Activated CD8-positive, alpha-beta T cell treated with anti-CD3 and anti-CD28 coated beads for 36 hours (primary cell): ENCODE measurements around the gene AK8. TPM values are rescaled to one million over a fixed set of nuclear protein-coding genes. Genes with fewer than 3 reads are reported as not detected.

ENCODE experiments used
- ATAC-seq: fragments of 200-7000 bp; cut with Tn5 transposase; one replicate; pipeline ENCODE4 v1.10.0; 2021; ENCODE audit warnings: mild to moderate bottlenecking, moderate library complexity
- CTCF ChIA-PET: fragments of 350-600 bp; sonication (Branson Sonifier 250); formaldehyde crosslinking; loops from one replicate; lab custom pipeline; 2021; ENCODE audit warnings: antibody characterized with exemption; lab: Charles Lee
- POLR2A ChIA-PET: fragments of 350-600 bp; sonication (Branson Sonifier 250); formaldehyde crosslinking; loops from one replicate; lab custom pipeline; 2021; ENCODE audit warnings: antibody characterized with exemption; lab: Charles Lee
- DNase-seq: peaks from one replicate; pipeline ENCODE4 v3.0.0-alpha.2; 2020
- H3K27ac Mint-ChIP-seq: one replicate; pipeline ENCODE4 v1.8.0; 2021; ENCODE audit warnings: mild to moderate bottlenecking, mixed read lengths
- H3K27me3 Mint-ChIP-seq: one replicate; pipeline ENCODE4 v1.8.0; 2021; ENCODE audit warnings: mixed read lengths
- H3K36me3 Mint-ChIP-seq: one replicate; pipeline ENCODE4 v1.8.0; 2021; ENCODE audit warnings: low read depth, mixed read lengths
- H3K4me1 Mint-ChIP-seq: one replicate; pipeline ENCODE4 v1.8.0; 2021; ENCODE audit warnings: low read depth, mixed read lengths
- H3K4me3 Mint-ChIP-seq: one replicate; pipeline ENCODE4 v1.8.0; 2021; ENCODE audit warnings: mild to moderate bottlenecking, moderate library complexity, mixed read lengths
- H3K9me3 Mint-ChIP-seq: one replicate; pipeline ENCODE4 v1.8.0; 2021; ENCODE audit warnings: mixed read lengths
- intact Hi-C: fragments of 100-400 bp; cut with micrococcal nuclease; formaldehyde crosslinking; loops from one replicate; pipeline ENCODE4 v1.10.0; 2022
- total RNA-seq, 2 experiments: library from RNA; stranded (reverse); gene quantifications; one replicate each; pipeline ENCODE4 v1.2.3, GENCODE V29; 2021
- TF ChIP-seq, protein P1 (sequence below): fragments of 200-600 bp; IDR thresholded peaks from one replicate; pipeline ENCODE4 v1.8.0; 2022; ENCODE audit warnings: antibody characterized with exemption, mild to moderate bottlenecking

AK8 gene
- total RNA-seq, 2 experiments from 2014 or later, result not detected

DNA sequence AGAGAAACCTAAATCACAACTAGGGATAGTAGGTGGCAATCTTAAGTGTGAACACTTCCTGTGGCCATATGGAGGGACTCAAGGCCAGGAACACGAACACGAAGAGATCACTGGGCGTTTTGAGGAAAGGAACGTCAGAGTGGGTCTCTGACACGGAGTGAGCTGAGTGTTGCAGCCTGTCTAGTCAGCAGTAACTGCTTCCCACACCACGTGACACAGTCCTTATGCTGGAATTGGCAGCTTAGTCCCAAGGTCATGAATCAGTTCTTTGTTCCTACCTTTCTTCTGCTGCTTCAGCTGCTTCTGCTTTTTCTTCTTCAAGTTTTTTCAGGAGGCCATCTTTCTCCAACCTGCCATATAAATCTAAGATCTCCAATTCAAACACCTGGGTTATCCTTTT lies 18.8 kb upstream of the AK8 start:
- POLR2A ChIA-PET, result no interaction called here
- H3K9me3 Mint-ChIP-seq, result no peaks in the 10 kb centered on the region
- no peak overlapping the region for H3K4me3 Mint-ChIP-seq
- H3K36me3 Mint-ChIP-seq, result peaks cover 12% of the 10 kb centered on the region
- H3K27ac Mint-ChIP-seq, result no peak overlapping the region
- peaks cover 9% of the 10 kb centered on the region for H3K4me1 Mint-ChIP-seq
- DNase-seq, result no peak
- TF ChIP-seq, protein P1, sequence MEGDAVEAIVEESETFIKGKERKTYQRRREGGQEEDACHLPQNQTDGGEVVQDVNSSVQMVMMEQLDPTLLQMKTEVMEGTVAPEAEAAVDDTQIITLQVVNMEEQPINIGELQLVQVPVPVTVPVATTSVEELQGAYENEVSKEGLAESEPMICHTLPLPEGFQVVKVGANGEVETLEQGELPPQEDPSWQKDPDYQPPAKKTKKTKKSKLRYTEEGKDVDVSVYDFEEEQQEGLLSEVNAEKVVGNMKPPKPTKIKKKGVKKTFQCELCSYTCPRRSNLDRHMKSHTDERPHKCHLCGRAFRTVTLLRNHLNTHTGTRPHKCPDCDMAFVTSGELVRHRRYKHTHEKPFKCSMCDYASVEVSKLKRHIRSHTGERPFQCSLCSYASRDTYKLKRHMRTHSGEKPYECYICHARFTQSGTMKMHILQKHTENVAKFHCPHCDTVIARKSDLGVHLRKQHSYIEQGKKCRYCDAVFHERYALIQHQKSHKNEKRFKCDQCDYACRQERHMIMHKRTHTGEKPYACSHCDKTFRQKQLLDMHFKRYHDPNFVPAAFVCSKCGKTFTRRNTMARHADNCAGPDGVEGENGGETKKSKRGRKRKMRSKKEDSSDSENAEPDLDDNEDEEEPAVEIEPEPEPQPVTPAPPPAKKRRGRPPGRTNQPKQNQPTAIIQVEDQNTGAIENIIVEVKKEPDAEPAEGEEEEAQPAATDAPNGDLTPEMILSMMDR, result no peak
- CTCF ChIA-PET, result interaction anchor here (1.4 kb wide), 2 partner anchors 48 to 125 kb away, joined by 3 to 4 read pairs; no protein-coding TSS in a partner anchor
- H3K27me3 Mint-ChIP-seq, result no peaks in the 10 kb centered on the region
- intact Hi-C loops, result no loop called here
- no peak for ATAC-seq

DNA sequence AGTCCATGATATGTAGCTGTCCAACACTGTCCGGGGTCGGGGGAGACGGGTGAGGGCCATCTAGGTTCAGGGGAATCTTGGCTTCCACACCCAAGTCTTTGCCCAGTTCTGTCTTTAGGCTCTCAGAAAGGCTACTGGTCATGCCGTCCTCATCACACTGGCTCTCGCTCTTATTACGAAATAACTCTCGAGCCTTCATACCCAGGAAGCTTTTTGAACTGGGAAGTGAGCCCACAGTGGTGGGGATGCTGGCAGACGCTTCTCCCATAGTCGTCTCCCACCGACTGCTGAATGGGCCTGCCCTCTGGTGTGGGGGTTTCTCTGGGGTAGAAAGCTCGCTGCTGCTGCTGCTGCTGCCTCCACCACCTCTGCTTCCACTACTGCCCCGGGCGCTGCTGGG lies 18.2 kb upstream of the AK8 start:
- Mint-ChIP-seq H3K27me3 (no peaks in the 10 kb centered on the region), H3K9me3 (no peaks in the 10 kb centered on the region), H3K4me3 (no peak overlapping the region), H3K27ac (no peak overlapping the region), H3K4me1 (peaks cover 3% of the 10 kb centered on the region), H3K36me3 (peaks cover 12% of the 10 kb centered on the region)
- ChIA-PET POLR2A (no interaction called here), CTCF (interaction anchor here (1.4 kb wide), 2 partner anchors 47 to 125 kb away, joined by 3 to 4 read pairs; no protein-coding TSS in a partner anchor)
- no peak for ATAC-seq
- no peak for DNase-seq
- TF ChIP-seq, protein P1, result no peak
- intact Hi-C loops, result no loop called here

DNA sequence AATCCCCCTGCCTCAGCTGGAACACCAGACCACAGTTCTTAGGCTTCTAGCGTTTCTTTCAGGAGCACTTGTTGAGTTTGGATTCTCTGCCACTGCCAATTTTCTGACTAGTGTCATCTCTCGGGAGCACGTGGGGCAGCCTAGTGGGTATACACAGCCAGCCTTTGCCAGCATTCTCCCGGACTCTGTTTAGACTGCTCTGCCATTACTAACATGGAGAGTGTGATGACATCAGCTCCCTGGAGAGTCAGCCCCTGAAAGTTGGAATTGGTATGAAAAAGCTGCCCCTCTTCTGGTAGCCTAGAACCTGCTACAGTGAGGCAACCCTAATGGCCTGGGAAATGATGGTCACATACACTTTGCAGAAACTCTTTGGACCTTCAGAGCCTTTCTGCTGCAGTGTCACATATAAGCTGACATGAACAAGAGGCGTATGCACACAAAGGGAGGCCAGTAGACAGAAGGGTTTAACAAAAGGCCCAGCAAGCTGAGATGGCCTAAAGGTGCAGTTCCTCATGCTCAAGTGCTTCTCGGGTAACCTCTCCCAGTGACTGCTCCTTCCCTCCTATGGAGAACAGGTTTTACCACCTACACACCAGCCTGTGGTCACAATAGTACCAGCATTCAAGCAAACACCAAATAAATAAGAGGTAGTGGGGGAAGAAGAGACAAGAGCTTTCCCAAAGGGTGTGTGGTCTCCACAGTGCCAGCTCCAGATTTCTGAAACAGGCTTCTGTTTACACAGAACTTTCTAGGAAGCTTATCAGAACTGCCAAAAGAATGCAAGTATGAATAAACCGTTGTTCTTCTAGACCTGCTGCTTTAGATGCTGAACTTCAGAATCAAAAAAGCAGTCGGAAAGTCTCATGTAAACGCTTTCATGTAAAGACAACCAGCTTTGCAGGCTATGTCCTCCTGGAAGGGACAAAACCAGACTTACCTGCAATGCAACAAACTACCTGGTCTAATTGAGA lies 17.1 kb upstream of the AK8 start:
- ChIA-PET POLR2A (interaction anchor here (1.4 kb wide), 1 partner anchor 15 kb away, joined by 3 read pairs; no protein-coding TSS in a partner anchor), CTCF (interaction anchor here (1.4 kb wide), 1 partner anchor 127 kb away, joined by 4 read pairs; no protein-coding TSS in a partner anchor)
- H3K4me3 Mint-ChIP-seq, result no peak overlapping the region
- H3K36me3 Mint-ChIP-seq, result peaks cover 7% of the 10 kb centered on the region
- H3K4me1 Mint-ChIP-seq, result no peaks in the 10 kb centered on the region
- no peaks in the 10 kb centered on the region for H3K27me3 Mint-ChIP-seq
- no peaks in the 10 kb centered on the region for H3K9me3 Mint-ChIP-seq
- ATAC-seq (no peak), DNase-seq (no peak)
- no peak overlapping the region for H3K27ac Mint-ChIP-seq
- TF ChIP-seq, protein P1, result no peak
- intact Hi-C loops, result no loop called here

DNA sequence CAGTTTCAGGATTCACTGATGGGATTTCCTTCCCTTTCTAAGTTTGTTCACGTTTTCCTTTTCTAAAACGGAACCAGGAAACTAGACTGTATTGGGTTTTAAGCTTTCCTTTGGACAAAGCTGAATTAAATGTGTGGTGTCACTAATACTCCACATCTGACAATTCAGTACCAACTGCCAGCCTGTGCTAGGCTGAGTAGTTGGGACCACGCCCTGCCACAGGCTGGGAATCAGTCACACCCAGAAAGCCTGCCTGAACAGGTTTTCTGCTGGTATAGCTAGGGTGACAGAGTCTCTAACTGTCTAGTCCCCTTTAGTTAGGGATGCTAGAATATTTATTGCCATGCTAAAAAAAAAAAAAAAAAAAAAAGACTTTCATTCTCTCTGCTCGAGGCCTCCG lies 16.3 kb upstream of the AK8 start:
- CTCF ChIA-PET, result interaction anchor here (1.4 kb wide), 1 partner anchor 10 kb away, joined by 3 read pairs; no protein-coding TSS in a partner anchor
- no peaks in the 10 kb centered on the region for H3K4me1 Mint-ChIP-seq
- DNase-seq (no peak), ATAC-seq (no peak)
- H3K4me3 Mint-ChIP-seq, result no peak overlapping the region
- peaks cover 7% of the 10 kb centered on the region for H3K36me3 Mint-ChIP-seq
- POLR2A ChIA-PET, result interaction anchor here (0.6 to 1.4 kb wide), 4 partner anchors 9 to 224 kb away, joined by 3 read pairs; partner anchors contain the start of genes DDX31 and GTF3C4
- intact Hi-C loops, result no loop called here
- H3K27me3 Mint-ChIP-seq, result no peaks in the 10 kb centered on the region
- no peaks in the 10 kb centered on the region for H3K9me3 Mint-ChIP-seq
- TF ChIP-seq, protein P1, result no peak
- no peak overlapping the region for H3K27ac Mint-ChIP-seq

DNA sequence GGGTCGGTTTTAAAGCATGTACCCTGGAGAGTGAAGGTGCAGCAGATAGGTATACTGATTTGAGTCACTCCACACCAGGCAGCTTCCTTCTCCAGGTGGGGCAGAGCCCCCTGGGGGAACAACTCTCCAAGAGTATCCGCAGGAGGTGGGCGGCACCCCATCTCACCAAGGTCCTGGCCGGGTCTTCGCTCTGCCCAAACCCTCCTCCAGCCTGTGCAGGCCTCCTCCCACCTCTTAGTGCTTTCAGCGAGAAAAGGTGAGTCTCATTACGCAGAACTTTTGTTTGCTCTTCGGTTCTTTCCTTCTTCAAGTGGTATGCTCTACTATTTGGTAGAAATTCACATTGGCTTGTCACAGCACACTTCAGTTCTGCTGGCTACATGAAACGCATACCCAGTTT lies 14.3 kb upstream of the AK8 start:
- DNase-seq (no peak), ATAC-seq (no peak)
- TF ChIP-seq, protein P1, result no peak
- ChIA-PET CTCF (interaction anchor here (1.2 to 1.4 kb wide), 3 partner anchors 8 to 9 kb away, joined by 3 to 10 read pairs (median 4); no protein-coding TSS in a partner anchor), POLR2A (interaction anchor here (1.3 kb wide), 1 partner anchor 10 kb away, joined by 3 read pairs; no protein-coding TSS in a partner anchor)
- Mint-ChIP-seq H3K4me1 (no peaks in the 10 kb centered on the region), H3K9me3 (no peaks in the 10 kb centered on the region), H3K27me3 (no peaks in the 10 kb centered on the region), H3K27ac (no peak overlapping the region), H3K4me3 (no peak overlapping the region), H3K36me3 (peaks cover 6% of the 10 kb centered on the region)
- intact Hi-C loops, result no loop called here
